ENCODE measurements around the gene GPAT3.

GPAT3 gene

GRCh38 chr4:83582289-83582785, 46.4 kb downstream of the GPAT3 start:
- H3K36me3 ChIP-seq (ENCODE audit: control insufficient read depth in 2 of 2, insufficient read depth in 1 of 2, low read length in 2 of 2) = no peaks in the 10 kb centered on the region
- H3K4me3 ChIP-seq (ENCODE audit: low read depth, low read length) = no peak overlapping the region
- TF ChIP-seq CTCF (tag by site-specific recombination; IDR thresholded peaks at IDR 0.05) (0 out of 2 replicates have a peak, but pooled peaks have one; percentile 22), FEZF1 (tag by site-specific recombination; IDR thresholded peaks at IDR 0.05) (peak; percentile 64), INSM2 (tag by site-specific recombination; IDR thresholded peaks at IDR 0.05) (no peak)
- POLR2A ChIA-PET = no interaction called here
- CTCF ChIA-PET = interaction anchor here (0.6 kb wide), 1 partner anchor 61 kb away, joined by 3 read pairs; no protein-coding TSS in a partner anchor
- no peaks in the 10 kb centered on the region for H3K9me3 ChIP-seq (ENCODE audit: control insufficient read depth, insufficient read depth, low read depth, low read length)
- no peak overlapping the region for H3K27ac ChIP-seq (ENCODE audit: extremely low read depth, low read depth, low read length)
- H3K4me1 ChIP-seq (ENCODE audit: control insufficient read depth, insufficient read depth, low read length) = no peaks in the 10 kb centered on the region

- CTCF ChIA-PET = no interaction called here
Observed at GRCh38 chr4:83585982-83586508, 50.1 kb downstream of the GPAT3 start.

More at GRCh38 chr4:83585982-83586508, 50.1 kb downstream of the GPAT3 start:
- POLR2A ChIA-PET = no interaction called here
- Histone ChIP-seq H3K27ac (ENCODE audit: extremely low read depth, low read depth, low read length) (no peak overlapping the region), H3K9me3 (ENCODE audit: control insufficient read depth, insufficient read depth, low read depth, low read length) (no peaks in the 10 kb centered on the region), H3K36me3 (ENCODE audit: control insufficient read depth in 2 of 2, insufficient read depth in 1 of 2, low read length in 2 of 2) (no peaks in the 10 kb centered on the region), H3K4me3 (ENCODE audit: low read depth, low read length) (no peak overlapping the region), H3K4me1 (ENCODE audit: control insufficient read depth, insufficient read depth, low read length) (no peaks in the 10 kb centered on the region)
- TF ChIP-seq ZNF639 (tag by site-specific recombination; IDR thresholded peaks at IDR 0.05) (no peak), REST (tag by site-specific recombination; IDR thresholded peaks at IDR 0.05) (no peak), ZNF138 (tag by site-specific recombination; IDR thresholded peaks at IDR 0.05; ENCODE audit: borderline replicate concordance) (no peak), OSR2 (tag by site-specific recombination; IDR thresholded peaks at IDR 0.05) (no peak), INSM2 (tag by site-specific recombination; IDR thresholded peaks at IDR 0.05) (no peak), KLF17 (tag by site-specific recombination; IDR thresholded peaks at IDR 0.05) (no peak), ZNF624 (tag by site-specific recombination; IDR thresholded peaks at IDR 0.05) (no peak), ZNF837 (tag by site-specific recombination; IDR thresholded peaks at IDR 0.05) (no peak), ZNF518A (tag by site-specific recombination; conservative IDR thresholded peaks at IDR 0.05; ENCODE audit: low read depth) (no peak)
